GM12891 (cell line): ENCODE results near the gene DIS3L2.

Source experiments
- PAX5 ChIP-seq: IDR thresholded peaks from 2 replicates; pipeline ENCODE4 v1.6.1; 2011; ENCODE audit warnings: low read length, moderate library complexity, mild to moderate bottlenecking; ENCODE audit not compliant: insufficient read depth, severe bottlenecking
- POLR2A ChIP-seq: IDR thresholded peaks from 2 replicates; pipeline ENCODE4 v1.6.1; 2011; ENCODE audit warnings: low read depth, low read length, control low read depth
- POLR2AphosphoS5 ChIP-seq: IDR thresholded peaks from 2 replicates; pipeline ENCODE4 v1.6.1; 2011; ENCODE audit warnings: low read depth, low read length, control low read depth
- POU2F2 ChIP-seq: IDR thresholded peaks from 2 replicates; pipeline ENCODE4 v1.6.1; 2011; ENCODE audit warnings: low read depth, mild to moderate bottlenecking, control low read depth, low read length, moderate library complexity
- SPI1 ChIP-seq: IDR thresholded peaks from 2 replicates; pipeline ENCODE4 v1.6.1; 2011; ENCODE audit warnings: low read depth, low read length, control low read depth
- TAF1 ChIP-seq: IDR thresholded peaks from 2 replicates; pipeline ENCODE4 v1.6.1; 2011; ENCODE audit warnings: low read depth, low read length, control low read depth

DNA sequence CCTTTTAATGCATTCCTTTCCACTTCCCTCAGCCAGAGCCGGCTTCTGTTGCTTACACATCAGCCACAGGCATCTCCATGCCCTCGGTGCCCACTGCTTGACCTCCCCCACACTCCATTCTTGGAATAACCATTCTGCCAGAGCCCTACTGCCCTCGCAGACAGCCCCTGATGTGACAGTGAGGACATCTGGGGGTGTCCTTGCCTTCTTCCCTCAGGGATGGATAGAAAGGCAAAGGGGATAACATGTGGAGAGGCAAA, 28.9 kb upstream of the DIS3L2 start:
- TF ChIP-seq POLR2A (no peak), TAF1 (no peak), SPI1 (no peak), POLR2AphosphoS5 (no peak), POU2F2 (no peak), PAX5 (no peak)
